HepG2 (cell line): ENCODE measurements around the gene PXMP4. TPM values are rescaled to one million over a fixed set of nuclear protein-coding genes. Genes with fewer than 3 reads are reported as not detected.

Experiments used
- ARNTL ChIP-seq: sonication (generic); formaldehyde crosslinking; IDR thresholded peaks from 2 replicates; pipeline ENCODE4 v1.4.0; 2020; ENCODE audit warnings: mild to moderate bottlenecking, missing genetic modification reagents
- DMTF1 ChIP-seq: sonication (generic); formaldehyde crosslinking; IDR thresholded peaks from 2 replicates; pipeline ENCODE4 v1.4.0; 2020; ENCODE audit warnings: mild to moderate bottlenecking, missing genetic modification reagents
- FUBP1 ChIP-seq: sonication (generic); formaldehyde crosslinking; IDR thresholded peaks from 2 replicates; pipeline ENCODE4 v1.5.1; 2020; ENCODE audit warnings: missing genetic modification reagents, mild to moderate bottlenecking, borderline replicate concordance
- GPBP1L1 ChIP-seq: sonication (generic); formaldehyde crosslinking; IDR thresholded peaks from 2 replicates; pipeline ENCODE4 v1.5.0; 2020; ENCODE audit warnings: mild to moderate bottlenecking, missing genetic modification reagents
- HOXA3 ChIP-seq: sonication (generic); formaldehyde crosslinking; IDR thresholded peaks from 2 replicates; pipeline ENCODE4 v1.5.0; 2020; ENCODE audit warnings: missing genetic modification reagents
- MAX ChIP-seq: IDR thresholded peaks from 2 replicates; pipeline ENCODE4 v1.6.1; 2012; ENCODE audit warnings: inconsistent platforms
- NCOA2 ChIP-seq: sonication (generic); formaldehyde crosslinking; IDR thresholded peaks from 2 replicates; pipeline ENCODE4 v1.8.0; 2022; ENCODE audit warnings: inconsistent platforms
- NKX3-1 ChIP-seq: sonication (generic); formaldehyde crosslinking; IDR thresholded peaks from 2 replicates; pipeline ENCODE4 v1.5.0; 2020; ENCODE audit warnings: missing genetic modification reagents
- NONO ChIP-seq, 2 experiments: fragments of 450-650 bp in 1 of 2; sonication (generic) in 1 of 2; formaldehyde crosslinking in 1 of 2; IDR thresholded peaks in 1 of 2; conservative IDR thresholded peaks in 1 of 2; 2 replicates each; pipeline versions ENCODE4 v1.6.1 to v1.8.0; 2017 to 2022; ENCODE audit warnings: mild to moderate bottlenecking in 1 of 2, missing genetic modification reagents in 1 of 2, moderate library complexity in 1 of 2
- RFXAP ChIP-seq: sonication (generic); formaldehyde crosslinking; IDR thresholded peaks from 2 replicates; pipeline ENCODE4 v1.4.0; 2020; ENCODE audit warnings: missing genetic modification reagents, borderline replicate concordance
- SP5 ChIP-seq: IDR thresholded peaks from 2 replicates; pipeline ENCODE4 v1.6.1; 2016; ENCODE audit warnings: low read depth, borderline replicate concordance
- TIGD3 ChIP-seq: sonication (generic); formaldehyde crosslinking; IDR thresholded peaks from 2 replicates; pipeline ENCODE4 v1.5.1; 2020; ENCODE audit warnings: mild to moderate bottlenecking, missing genetic modification reagents, borderline replicate concordance
- ZBTB26 ChIP-seq: IDR thresholded peaks from 2 replicates; pipeline ENCODE4 v1.6.1; 2016; ENCODE audit warnings: missing compliant biosample characterization, missing genetic modification reagents, borderline replicate concordance
- ZNF101 ChIP-seq: sonication (generic); formaldehyde crosslinking; IDR thresholded peaks from 2 replicates; pipeline ENCODE4 v1.4.0; 2020; ENCODE audit warnings: mild to moderate bottlenecking, low read depth, missing genetic modification reagents, borderline replicate concordance
- ZNF136 ChIP-seq: sonication (generic); formaldehyde crosslinking; IDR thresholded peaks from 2 replicates; pipeline ENCODE4 v1.8.1; 2022; ENCODE audit warnings: low read depth, mild to moderate bottlenecking, moderate library complexity, missing genetic modification reagents
- ZNF281 ChIP-seq: sonication (generic); formaldehyde crosslinking; IDR thresholded peaks from 2 replicates; pipeline ENCODE4 v1.4.0; 2020; ENCODE audit warnings: missing genetic modification reagents, borderline replicate concordance
- ZNF335 ChIP-seq: sonication (generic); formaldehyde crosslinking; IDR thresholded peaks from 2 replicates; pipeline ENCODE4 v1.4.0; 2020; ENCODE audit warnings: missing genetic modification reagents
- ZNF747 ChIP-seq: sonication (generic); formaldehyde crosslinking; IDR thresholded peaks from 2 replicates; pipeline ENCODE4 v1.8.1; 2023; ENCODE audit warnings: missing genetic modification reagents, mild to moderate bottlenecking, borderline replicate concordance
- ZNF777 ChIP-seq: sonication (generic); formaldehyde crosslinking; IDR thresholded peaks from 2 replicates; pipeline ENCODE4 v1.4.0; 2020; ENCODE audit warnings: missing genetic modification reagents
- polyA plus RNA-seq, 8 experiments: library from polyadenylated mRNA; depleted of rRNA in 3 of 8; stranded (reverse) in 7 of 8; unstranded in 1 of 8; fragments of >200 nt; fragmentation: Illumina TruSeq in 4 of 8; extraction: Trizol in 4 of 8; gene quantifications; 2 replicates each; pipeline versions ENCODE4 v1.2.1 to v1.2.3, GENCODE V29; 2011 to 2016; ENCODE audit warnings: low read depth in 4 of 8, missing spikeins in 1 of 8, mixed read lengths in 1 of 8; ENCODE audit not compliant: insufficient read depth in 1 of 8
- total RNA-seq, 5 experiments: library from RNA; depleted of rRNA; stranded (reverse); fragments of >200 nt; fragmentation: Illumina TruSeq; extraction: Trizol; gene quantifications; 2 replicates each; pipeline ENCODE4 v1.2.3, GENCODE V29; 2016; ENCODE audit warnings: low read depth in 1 of 5

PXMP4 gene
- total and polyA plus RNA-seq, 2 of the 13 experiments (the other 11 are each of a cell fraction or from before 2014, with no cell fraction given) = not detected

GRCh38 chr20:33689973-33690372, 30.1 kb downstream of the PXMP4 start (continued):
- TF ChIP-seq TIGD3 (CRISPR knock-in tag) (no peak), ZNF335 (no peak), MAX (0 out of 2 replicates have a peak, but pooled peaks have one; percentile 14), RFXAP (CRISPR knock-in tag) (no peak), ZNF101 (no peak), NONO (IDR thresholded peaks at IDR 0.05) (no peak), NONO (CRISPR knock-in tag; conservative IDR thresholded peaks at IDR 0.05) (no peak), NKX3-1 (no peak), DMTF1 (no peak), NCOA2 (no peak), ZNF136 (CRISPR knock-in tag) (no peak), ZNF747 (CRISPR knock-in tag) (no peak), ZBTB26 (no peak), HOXA3 (CRISPR knock-in tag) (no peak), ZNF281 (CRISPR knock-in tag) (no peak), SP5 (no peak), ZNF777 (CRISPR knock-in tag) (no peak), GPBP1L1 (CRISPR knock-in tag) (no peak), ARNTL (no peak), FUBP1 (CRISPR knock-in tag) (no peak)
